ENCODE results near the gene ULK4. TPM values are rescaled to one million over a fixed set of nuclear protein-coding genes. Genes with fewer than 3 reads are reported as not detected.
"Not testable (repeated sequence)": the region's sequence is repeated elsewhere in the genome, so short reads cannot be mapped to it uniquely, and the experiment has no call there.

Gene ULK4
- total RNA-seq, 4 donors from 2014 or later = 8.4 to 43.8 (median 20.8) TPM

GRCh38 chr3:41715376-41715775 is 246.5 kb downstream of the ULK4 start:
- Histone ChIP-seq H3K9me3 (no peaks in the 10 kb centered on the region), H3K4me1 (no peaks in the 10 kb centered on the region), H3K4me3 (no peak overlapping the region), H3K27ac (no peak overlapping the region), H3K36me3 (no peaks in the 10 kb centered on the region), H3K27me3 (no peaks in the 10 kb centered on the region)
- TF ChIP-seq POLR2A (IDR thresholded peaks at IDR 0.05) (no peak), CTCF (IDR thresholded peaks at IDR 0.05) (no peak)
- no peak for DNase-seq

- H3K4me3 ChIP-seq = no peak overlapping the region
- H3K27me3 ChIP-seq = no peaks in the 10 kb centered on the region
- no peak for DNase-seq
- no peak for TF ChIP-seq POLR2A (IDR thresholded peaks at IDR 0.05)
- TF ChIP-seq CTCF (IDR thresholded peaks at IDR 0.05) = no peak
- H3K36me3 ChIP-seq = no peaks in the 10 kb centered on the region
- no peaks in the 10 kb centered on the region for H3K9me3 ChIP-seq
- no peak overlapping the region for H3K27ac ChIP-seq
- H3K4me1 ChIP-seq = no peaks in the 10 kb centered on the region
Observed at GRCh38 chr3:41711651-41712050, 250.3 kb downstream of the ULK4 start.

GRCh38 chr3:41710646-41711388 is 251.1 kb downstream of the ULK4 start:
- no peak for TF ChIP-seq CTCF (IDR thresholded peaks at IDR 0.05)
- TF ChIP-seq POLR2A (IDR thresholded peaks at IDR 0.05) = no peak
- Histone ChIP-seq H3K27me3 (no peaks in the 10 kb centered on the region), H3K4me3 (no peak overlapping the region), H3K36me3 (no peaks in the 10 kb centered on the region), H3K4me1 (no peaks in the 10 kb centered on the region), H3K9me3 (no peaks in the 10 kb centered on the region), H3K27ac (no peak overlapping the region)
- no peak for DNase-seq

GRCh38 chr3:41709213-41709612 is 252.7 kb downstream of the ULK4 start:
- H3K36me3 ChIP-seq, DNase-seq, H3K27ac ChIP-seq, H3K4me3 ChIP-seq, H3K27me3 ChIP-seq, H3K9me3 ChIP-seq, H3K4me1 ChIP-seq: not testable (repeated sequence)

GRCh38 chr3:41708176-41708575 is 253.7 kb downstream of the ULK4 start:
- no peak for DNase-seq
- no peak overlapping the region for H3K27ac ChIP-seq
- H3K9me3 ChIP-seq = no peaks in the 10 kb centered on the region
- no peaks in the 10 kb centered on the region for H3K27me3 ChIP-seq
- no peaks in the 10 kb centered on the region for H3K36me3 ChIP-seq
- TF ChIP-seq CTCF (IDR thresholded peaks at IDR 0.05) (no peak), POLR2A (IDR thresholded peaks at IDR 0.05) (no peak)
- no peak overlapping the region for H3K4me3 ChIP-seq
- H3K4me1 ChIP-seq = no peaks in the 10 kb centered on the region

- Histone ChIP-seq H3K27ac (no peak overlapping the region), H3K27me3 (no peaks in the 10 kb centered on the region), H3K9me3 (no peaks in the 10 kb centered on the region), H3K4me1 (no peaks in the 10 kb centered on the region), H3K36me3 (no peaks in the 10 kb centered on the region), H3K4me3 (no peak overlapping the region)
- no peak for DNase-seq
- no peak for TF ChIP-seq POLR2A (IDR thresholded peaks at IDR 0.05)
- TF ChIP-seq CTCF (IDR thresholded peaks at IDR 0.05) = no peak
Observed at GRCh38 chr3:41705893-41706292, 256.0 kb downstream of the ULK4 start.
